ENCODE data around the gene IL3. TPM values are rescaled to one million over a fixed set of nuclear protein-coding genes. Genes with fewer than 3 reads are reported as not detected.
A peak's percentile ranks its signal among the peaks of the same experiment; 100 is the strongest.

IL3 gene
- total RNA-seq, 4 donors from 2014 or later: not detected

GRCh38 chr5:132055808-132056609 lies 4.4 kb upstream of the IL3 start:
- H3K27ac ChIP-seq: no peak overlapping the region
- H3K4me1 ChIP-seq: no peaks in the 10 kb centered on the region
- TF ChIP-seq CTCF (IDR thresholded peaks at IDR 0.05) (no peak), POLR2A (IDR thresholded peaks at IDR 0.05) (no peak)
- H3K27me3 ChIP-seq: no peaks in the 10 kb centered on the region
- 84 to 92% methylated on average over 9 to 12 of the region's 12 CpGs for WGBS, 2 donors
- intact Hi-C loops (cut with DNase I): no loop called here
- no peaks in the 10 kb centered on the region for H3K36me3 ChIP-seq
- peak in 1 of 2 donors; percentile 1 for DNase-seq
- H3K9me3 ChIP-seq: no peaks in the 10 kb centered on the region
- H3K4me3 ChIP-seq (replicated peaks in 1 of 3): no peak overlapping the region

- Histone ChIP-seq H3K4me3 (replicated peaks in 1 of 3) (no peak overlapping the region), H3K27me3 (no peaks in the 10 kb centered on the region), H3K36me3 (no peaks in the 10 kb centered on the region), H3K27ac (no peak overlapping the region), H3K9me3 (no peaks in the 10 kb centered on the region), H3K4me1 (no peaks in the 10 kb centered on the region)
- 83 to 89% methylated on average over 14 of the region's 14 CpGs for WGBS, 2 donors
- TF ChIP-seq CTCF (IDR thresholded peaks at IDR 0.05) (no peak), POLR2A (IDR thresholded peaks at IDR 0.05) (no peak)
- peak in 1 of 2 donors; percentile 0 for DNase-seq
- intact Hi-C loops (cut with DNase I): no loop called here
Measured at GRCh38 chr5:132056610-132057497, 3.6 kb upstream of the IL3 start.

DNA sequence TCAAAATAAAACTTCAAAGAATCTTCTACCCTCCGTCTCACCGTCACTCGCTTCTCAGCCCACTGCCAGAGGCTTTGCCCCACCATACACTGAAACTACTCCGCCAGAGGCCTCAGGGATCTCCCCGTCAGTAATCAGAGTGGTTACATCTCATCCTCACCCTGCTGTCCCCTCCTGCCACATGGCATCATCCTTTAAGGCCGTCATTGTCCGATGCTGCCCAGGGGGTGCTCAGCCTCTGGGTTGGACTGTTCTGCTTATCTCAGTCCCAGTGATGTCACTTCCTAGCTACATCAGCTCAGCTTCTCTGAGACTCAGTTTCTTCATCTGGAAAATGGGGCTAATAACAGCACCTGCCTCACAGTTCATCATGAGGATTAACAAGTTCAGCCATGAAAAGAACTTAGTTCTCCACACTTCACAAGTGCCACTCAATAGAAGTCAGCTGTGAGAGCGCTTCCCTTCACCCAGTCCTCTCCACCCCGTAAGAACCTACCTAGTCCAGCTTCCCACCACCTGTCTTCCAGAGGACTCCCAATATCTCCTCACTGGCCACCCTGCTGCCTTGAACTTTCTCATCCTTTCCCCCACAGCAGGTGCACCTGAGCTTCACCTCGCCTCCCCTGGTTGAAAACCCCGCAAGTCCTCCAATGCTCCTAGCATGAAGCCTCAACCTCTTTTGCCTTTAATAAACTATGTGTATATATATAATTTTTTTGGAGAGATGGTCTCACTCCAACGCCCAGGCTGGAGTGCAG lies 2.8 kb upstream of the IL3 start:
- Histone ChIP-seq H3K4me1 (no peaks in the 10 kb centered on the region), H3K4me3 (replicated peaks in 1 of 3) (no peak overlapping the region), H3K27ac (no peak overlapping the region), H3K27me3 (no peaks in the 10 kb centered on the region), H3K36me3 (no peaks in the 10 kb centered on the region), H3K9me3 (no peaks in the 10 kb centered on the region)
- 87 to 91% methylated on average over 12 of the region's 12 CpGs for WGBS, 2 donors
- intact Hi-C loops (cut with DNase I): no loop called here
- DNase-seq: no peak
- TF ChIP-seq POLR2A (IDR thresholded peaks at IDR 0.05) (no peak), CTCF (IDR thresholded peaks at IDR 0.05) (no peak)

GRCh38 chr5:132058646-132059042 lies 1.8 kb upstream of the IL3 start:
- intact Hi-C loops (cut with DNase I): no loop called here
- Histone ChIP-seq H3K27ac (no peak overlapping the region), H3K36me3 (no peaks in the 10 kb centered on the region), H3K27me3 (no peaks in the 10 kb centered on the region), H3K4me3 (replicated peaks in 1 of 3) (no peak overlapping the region), H3K9me3 (no peaks in the 10 kb centered on the region), H3K4me1 (no peaks in the 10 kb centered on the region)
- no peak for DNase-seq
- no peak for TF ChIP-seq CTCF (IDR thresholded peaks at IDR 0.05)
- no peak for TF ChIP-seq POLR2A (IDR thresholded peaks at IDR 0.05)
- WGBS, 2 donors: 84 to 88% methylated on average over 7 of the region's 7 CpGs

Data from thyroid gland (tissue), 4 donors.